DND-41 (cell line): Measurements from ENCODE around the gene TRA2B.

Source experiments
- ATAC-seq: fragments of 200-7000 bp; cut with Tn5 transposase; 3 replicates; pipeline ENCODE4 v1.9.1; 2021; ENCODE audit warnings: low read depth; ENCODE audit not compliant: insufficient read depth
- DNase-seq: peaks from one replicate; pipeline ENCODE4 v3.0.0-alpha.2; 2020
- H2AFZ ChIP-seq: 2 replicates; pipeline ENCODE4 v1.6.0; 2012; ENCODE audit warnings: low read depth, low read length
- H3K27ac ChIP-seq: 2 replicates; pipeline ENCODE4 v1.5.1; 2012; ENCODE audit warnings: low read length, inconsistent platforms
- H3K27me3 ChIP-seq: fragments of 200-600 bp; sonication (generic); 2 replicates; pipeline ENCODE4 v1.6.0; 2012; ENCODE audit warnings: low read length, mild to moderate bottlenecking, inconsistent platforms; ENCODE audit not compliant: insufficient read depth, poor library complexity
- H3K36me3 ChIP-seq: 2 replicates; pipeline ENCODE4 v1.5.1; 2012; ENCODE audit warnings: low read length, inconsistent platforms; ENCODE audit not compliant: insufficient read depth
- H3K4me1 ChIP-seq: 2 replicates; pipeline ENCODE4 v1.5.1; 2012; ENCODE audit warnings: mild to moderate bottlenecking, low read length; ENCODE audit not compliant: insufficient read depth
- H3K4me2 ChIP-seq: 2 replicates; pipeline ENCODE4 v1.6.0; 2012; ENCODE audit warnings: mild to moderate bottlenecking, moderate library complexity, low read length, inconsistent platforms; ENCODE audit not compliant: insufficient read depth
- H3K4me3 ChIP-seq, 2 experiments: fragments of 200-600 bp in 1 of 2; shearing (Covaris generic) in 1 of 2; 2 replicates each; pipeline ENCODE4 v1.5.1; 2012 to 2016; ENCODE audit warnings: inconsistent platforms in 2 of 2, low read length in 2 of 2, mild to moderate bottlenecking in 2 of 2, low read depth in 1 of 2, moderate library complexity in 1 of 2
- H3K79me2 ChIP-seq: 2 replicates; pipeline ENCODE4 v1.6.0; 2012; ENCODE audit warnings: low read length, inconsistent platforms; ENCODE audit not compliant: insufficient read depth
- H3K9ac ChIP-seq: 2 replicates; pipeline ENCODE4 v1.6.0; 2012; ENCODE audit warnings: low read depth, mild to moderate bottlenecking, inconsistent platforms, low read length, moderate library complexity
- H3K9me3 ChIP-seq: 2 replicates; pipeline ENCODE4 v1.5.1; 2012; ENCODE audit warnings: low read length, moderate library complexity, mild to moderate bottlenecking, inconsistent platforms; ENCODE audit not compliant: insufficient read depth, severe bottlenecking
- H4K20me1 ChIP-seq: 2 replicates; pipeline ENCODE4 v1.6.0; 2012; ENCODE audit warnings: low read length; ENCODE audit not compliant: insufficient read depth
- CTCF ChIP-seq: IDR thresholded peaks from 2 replicates; pipeline ENCODE4 v1.5.1; 2012; ENCODE audit warnings: borderline replicate concordance, low read length, moderate library complexity, mild to moderate bottlenecking; ENCODE audit not compliant: poor library complexity, severe bottlenecking; ENCODE audit errors: extremely low read depth
- EZH2 ChIP-seq: IDR thresholded peaks from 3 replicates; pipeline ENCODE4 v1.6.1; 2012; ENCODE audit warnings: borderline replicate concordance, low read depth, mild to moderate bottlenecking, moderate library complexity, low read length, inconsistent platforms; ENCODE audit not compliant: severe bottlenecking

TRA2B gene

GRCh38 chr3:185960522-185961288 is 22.9 kb upstream of the TRA2B start:
- H3K27ac ChIP-seq: no peak overlapping the region
- no peak overlapping the region for H2AFZ ChIP-seq
- H3K9me3 ChIP-seq: no peaks in the 10 kb centered on the region
- H4K20me1 ChIP-seq: no peaks in the 10 kb centered on the region
- no peaks in the 10 kb centered on the region; the same call in 1 of the 2 replicates for H3K4me1 ChIP-seq
- TF ChIP-seq EZH2 (no peak), CTCF (no peak)
- no peak overlapping the region for H3K4me2 ChIP-seq
- ATAC-seq (no peak), DNase-seq (no peak)
- H3K36me3 ChIP-seq: no peaks in the 10 kb centered on the region
- peaks cover 14% of the 10 kb centered on the region for H3K27me3 ChIP-seq
- no peaks in the 10 kb centered on the region for H3K79me2 ChIP-seq
- H3K9ac ChIP-seq: no peak overlapping the region
- H3K4me3 ChIP-seq: no peak overlapping the region

GRCh38 chr3:185959609-185960521 is 22.1 kb upstream of the TRA2B start:
- H3K79me2 ChIP-seq: no peaks in the 10 kb centered on the region
- DNase-seq (no peak), ATAC-seq (peak; percentile 55; the same call in 2 of the 3 replicates)
- no peaks in the 10 kb centered on the region for H3K36me3 ChIP-seq
- no peak overlapping the region for H3K4me3 ChIP-seq
- H2AFZ ChIP-seq: no peak overlapping the region
- no peaks in the 10 kb centered on the region; the same call in 1 of the 2 replicates for H3K4me1 ChIP-seq
- H3K9me3 ChIP-seq: no peaks in the 10 kb centered on the region
- no peaks in the 10 kb centered on the region for H4K20me1 ChIP-seq
- no peak overlapping the region for H3K27ac ChIP-seq
- H3K9ac ChIP-seq: no peak overlapping the region
- TF ChIP-seq CTCF: no peak
- no peak for TF ChIP-seq EZH2
- H3K27me3 ChIP-seq: peaks cover 12% of the 10 kb centered on the region
- H3K4me2 ChIP-seq: no peak overlapping the region

GRCh38 chr3:185958626-185959025 is 20.8 kb upstream of the TRA2B start:
- no peaks in the 10 kb centered on the region; the same call in 1 of the 2 replicates for H3K4me1 ChIP-seq
- H3K27me3 ChIP-seq: peaks cover 7% of the 10 kb centered on the region
- ATAC-seq (no peak), DNase-seq (no peak)
- H3K9me3 ChIP-seq: no peaks in the 10 kb centered on the region
- H3K27ac ChIP-seq: no peak overlapping the region
- no peaks in the 10 kb centered on the region for H3K36me3 ChIP-seq
- H3K9ac ChIP-seq: no peak overlapping the region
- TF ChIP-seq EZH2 (no peak), CTCF (no peak)
- no peak overlapping the region for H3K4me3 ChIP-seq
- H3K4me2 ChIP-seq: no peak overlapping the region
- no peaks in the 10 kb centered on the region for H4K20me1 ChIP-seq
- H3K79me2 ChIP-seq: no peaks in the 10 kb centered on the region
- H2AFZ ChIP-seq: no peak overlapping the region
